Keratinocyte (primary cell): Measurements from ENCODE around the gene DLL3. TPM values are rescaled to one million over a fixed set of nuclear protein-coding genes. Genes with fewer than 3 reads are reported as not detected.
A peak's percentile ranks its signal among the peaks of the same experiment; 100 is the strongest.

Experiments
- DNase-seq: peaks from one replicate; pipeline ENCODE4 v3.0.0-alpha.2; 2011; ENCODE audit warnings: low read depth, missing footprints, low spot score
- FAIRE-seq: peaks from 2 replicates; lab custom pipeline; 2011; peaks lifted over from hg19 to GRCh38; lab: Jason Lieb, UNC
- H2AFZ ChIP-seq: 2 replicates; pipeline ENCODE4 v1.6.0; 2012; ENCODE audit warnings: low read length, control low read depth, inconsistent platforms; ENCODE audit not compliant: control insufficient read depth
- H3K27ac ChIP-seq: 2 replicates; pipeline ENCODE4 v1.5.1; 2011; ENCODE audit warnings: low read length; ENCODE audit not compliant: control insufficient read depth, insufficient read depth
- H3K27me3 ChIP-seq: 3 replicates; pipeline ENCODE4 v1.6.0; 2011; ENCODE audit warnings: low read length; ENCODE audit not compliant: control insufficient read depth, insufficient read depth; ENCODE audit errors: extremely low read depth
- H3K36me3 ChIP-seq, 2 experiments: 2 replicates in 1 of 2; 3 replicates in 1 of 2; pipeline ENCODE4 v1.5.1; 2011; ENCODE audit warnings: low read length in 2 of 2, mild to moderate bottlenecking in 1 of 2; ENCODE audit not compliant: control insufficient read depth in 2 of 2, insufficient read depth in 2 of 2; ENCODE audit errors: extremely low read depth in 1 of 2
- H3K4me1 ChIP-seq: 3 replicates; pipeline ENCODE4 v1.5.1; 2011; ENCODE audit warnings: low read length; ENCODE audit not compliant: control insufficient read depth, insufficient read depth; ENCODE audit errors: extremely low read depth
- H3K4me2 ChIP-seq: 3 replicates; pipeline ENCODE4 v1.6.0; 2011; ENCODE audit warnings: low read depth, low read length; ENCODE audit not compliant: control insufficient read depth, insufficient read depth; ENCODE audit errors: extremely low read depth
- H3K4me3 ChIP-seq, 3 experiments: fragments of 200-600 bp in 1 of 3; sonication (generic) in 1 of 3; 2 replicates in 2 of 3; 3 replicates in 1 of 3; pipeline ENCODE4 v1.5.1; 2011 to 2016; ENCODE audit warnings: low read length in 3 of 3, mild to moderate bottlenecking in 3 of 3, control low read depth in 2 of 3, inconsistent platforms in 1 of 3, low read depth in 1 of 3, mixed read lengths in 1 of 3, mixed run types in 1 of 3, moderate library complexity in 1 of 3; ENCODE audit not compliant: control insufficient read depth in 2 of 3, insufficient read depth in 2 of 3; ENCODE audit errors: extremely low read depth in 1 of 3
- H3K79me2 ChIP-seq: 2 replicates; pipeline ENCODE4 v1.6.0; 2012; ENCODE audit warnings: low read length; ENCODE audit not compliant: control insufficient read depth, insufficient read depth
- H3K9ac ChIP-seq: 3 replicates; pipeline ENCODE4 v1.6.0; 2011; ENCODE audit warnings: low read length; ENCODE audit not compliant: control insufficient read depth, insufficient read depth; ENCODE audit errors: extremely low read depth
- H3K9me1 ChIP-seq: 3 replicates; pipeline ENCODE4 v1.6.0; 2011; ENCODE audit warnings: low read length; ENCODE audit not compliant: control insufficient read depth, insufficient read depth; ENCODE audit errors: extremely low read depth
- H3K9me3 ChIP-seq: 2 replicates; pipeline ENCODE4 v1.5.1; 2012; ENCODE audit warnings: low read depth, low read length; ENCODE audit not compliant: control insufficient read depth
- H4K20me1 ChIP-seq: 3 replicates; pipeline ENCODE4 v1.6.0; 2011; ENCODE audit warnings: low read length; ENCODE audit not compliant: control insufficient read depth, insufficient read depth; ENCODE audit errors: extremely low read depth
- EZH2 ChIP-seq: IDR thresholded peaks from one replicate; pipeline ENCODE4 v1.6.1; 2012; ENCODE audit warnings: inconsistent platforms, mild to moderate bottlenecking, low read length, moderate library complexity
- dilution Hi-C: fragments of 300-500 bp; cut with MboI; formaldehyde crosslinking; loops from one replicate; pipeline ENCODE4 v1.7.0; 2020; ENCODE audit warnings: low sequenced_read_pairs; ENCODE audit not compliant: extremely low pct_ligation_motif_present
- polyA plus RNA-seq, 5 experiments: library from polyadenylated mRNA; depleted of rRNA in 3 of 5; stranded (reverse) in 3 of 5; stranded (forward) in 1 of 5; unstranded in 1 of 5; fragments of >200 nt; gene quantifications; 1 replicate in 1 of 5; 2 replicates in 3 of 5; 3 replicates in 1 of 5; pipeline versions ENCODE4 v1.2.1 to v1.2.3, GENCODE V29; 2011 to 2012; ENCODE audit warnings: missing spikeins in 2 of 5, low read depth in 1 of 5, low replicate concordance in 1 of 5
- TF ChIP-seq, protein P1 (sequence below), 3 experiments: IDR thresholded peaks in 1 of 3; conservative IDR thresholded peaks in 1 of 3; optimal IDR thresholded peaks in 1 of 3; 2 replicates in 2 of 3; 3 replicates in 1 of 3; pipeline versions ENCODE3 to v1.5.1; 2011; ENCODE audit warnings: low read length in 3 of 3, mild to moderate bottlenecking in 3 of 3, moderate library complexity in 2 of 3, control low read depth in 1 of 3, inconsistent platforms in 1 of 3; ENCODE audit not compliant: insufficient read depth in 2 of 3; ENCODE audit errors: extremely low read depth in 1 of 3

Gene DLL3
- polyA plus RNA-seq, 1 donor (not counting 4 experiments of a cell fraction or from before 2014, with no cell fraction given): 0.89 TPM

DNA sequence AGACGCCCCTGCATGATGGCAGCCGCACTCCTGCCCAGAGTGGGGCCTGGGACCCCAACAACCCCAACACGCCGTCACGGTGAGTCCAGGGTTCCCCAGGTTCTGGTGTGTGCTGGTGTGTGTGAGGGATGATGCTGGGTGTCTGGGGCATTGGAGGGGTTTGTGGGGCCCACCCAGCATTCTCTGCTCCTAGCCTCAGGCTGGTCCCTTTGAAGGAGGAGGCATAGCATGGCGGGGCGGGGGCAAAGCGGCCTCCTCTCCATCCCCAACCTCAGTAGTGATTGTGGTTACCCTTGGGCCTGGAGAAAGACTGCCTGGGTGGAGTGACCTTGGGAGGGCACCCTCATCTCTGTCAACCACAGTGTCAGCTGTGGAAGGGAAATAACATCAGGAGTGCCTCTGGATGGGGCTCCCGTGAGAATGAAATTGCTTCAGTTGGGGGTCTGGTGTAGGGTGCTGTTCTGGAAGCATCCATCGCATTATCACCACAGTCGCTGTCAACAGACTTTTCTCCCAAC lies 25.2 kb upstream of the DLL3 start:
- H3K79me2 ChIP-seq: no peaks in the 10 kb centered on the region
- H4K20me1 ChIP-seq: no peaks in the 10 kb centered on the region
- no peak overlapping the region for H3K27ac ChIP-seq
- H3K4me1 ChIP-seq: no peaks in the 10 kb centered on the region
- H3K9ac ChIP-seq: no peak overlapping the region
- no peaks in the 10 kb centered on the region for H3K9me1 ChIP-seq
- no peak for DNase-seq
- TF ChIP-seq, protein P1, sequence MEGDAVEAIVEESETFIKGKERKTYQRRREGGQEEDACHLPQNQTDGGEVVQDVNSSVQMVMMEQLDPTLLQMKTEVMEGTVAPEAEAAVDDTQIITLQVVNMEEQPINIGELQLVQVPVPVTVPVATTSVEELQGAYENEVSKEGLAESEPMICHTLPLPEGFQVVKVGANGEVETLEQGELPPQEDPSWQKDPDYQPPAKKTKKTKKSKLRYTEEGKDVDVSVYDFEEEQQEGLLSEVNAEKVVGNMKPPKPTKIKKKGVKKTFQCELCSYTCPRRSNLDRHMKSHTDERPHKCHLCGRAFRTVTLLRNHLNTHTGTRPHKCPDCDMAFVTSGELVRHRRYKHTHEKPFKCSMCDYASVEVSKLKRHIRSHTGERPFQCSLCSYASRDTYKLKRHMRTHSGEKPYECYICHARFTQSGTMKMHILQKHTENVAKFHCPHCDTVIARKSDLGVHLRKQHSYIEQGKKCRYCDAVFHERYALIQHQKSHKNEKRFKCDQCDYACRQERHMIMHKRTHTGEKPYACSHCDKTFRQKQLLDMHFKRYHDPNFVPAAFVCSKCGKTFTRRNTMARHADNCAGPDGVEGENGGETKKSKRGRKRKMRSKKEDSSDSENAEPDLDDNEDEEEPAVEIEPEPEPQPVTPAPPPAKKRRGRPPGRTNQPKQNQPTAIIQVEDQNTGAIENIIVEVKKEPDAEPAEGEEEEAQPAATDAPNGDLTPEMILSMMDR (optimal IDR thresholded peaks at IDR 0.05 in 1 of 3, IDR thresholded peaks at IDR 0.05 in 1 of 3, conservative IDR thresholded peaks at IDR 0.05 in 1 of 3; ENCODE audit: extremely low read depth in 1 of 3, insufficient read depth in 2 of 3, low read length in 3 of 3): no peak
- no peak for TF ChIP-seq EZH2
- H3K36me3 ChIP-seq: peaks cover 53 to 71% of the 10 kb centered on the region in 2 experiments
- no peak for FAIRE-seq
- no peak overlapping the region for H3K4me2 ChIP-seq
- H3K4me3 ChIP-seq: no peak overlapping the region
- dilution Hi-C loops: no loop called here
- H2AFZ ChIP-seq: no peak overlapping the region
- no peaks in the 10 kb centered on the region for H3K9me3 ChIP-seq
- no peaks in the 10 kb centered on the region for H3K27me3 ChIP-seq

DNA sequence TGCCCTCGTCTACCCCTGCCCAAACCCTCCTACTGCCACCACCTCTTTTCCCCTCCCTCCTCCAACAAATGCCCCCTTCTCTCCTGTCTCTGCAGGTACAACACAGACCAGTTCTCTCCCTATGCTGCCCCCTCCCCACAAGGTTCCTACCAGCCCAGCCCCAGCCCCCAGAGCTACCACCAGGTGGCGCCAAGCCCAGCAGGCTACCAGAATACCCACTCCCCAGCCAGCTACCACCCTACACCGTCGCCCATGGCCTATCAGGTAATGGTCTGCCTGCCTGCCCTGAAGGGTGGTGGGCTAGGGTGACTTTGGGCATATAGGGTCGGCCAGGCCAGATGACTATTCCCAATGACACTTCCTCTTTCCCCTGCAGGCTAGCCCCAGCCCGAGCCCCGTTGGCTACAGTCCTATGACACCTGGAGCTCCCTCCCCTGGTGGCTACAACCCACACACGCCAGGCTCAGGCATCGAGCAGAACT lies 24.6 kb upstream of the DLL3 start:
- no peak overlapping the region for H3K27ac ChIP-seq
- H3K36me3 ChIP-seq: peaks cover 47 to 65% of the 10 kb centered on the region in 2 experiments
- TF ChIP-seq, protein P1 (optimal IDR thresholded peaks at IDR 0.05 in 1 of 3, IDR thresholded peaks at IDR 0.05 in 1 of 3, conservative IDR thresholded peaks at IDR 0.05 in 1 of 3; ENCODE audit: extremely low read depth in 1 of 3, insufficient read depth in 2 of 3, low read length in 3 of 3): peak; percentile 57 to 88 (median 86)
- no peak for TF ChIP-seq EZH2
- no peaks in the 10 kb centered on the region for H3K27me3 ChIP-seq
- FAIRE-seq (no peak), DNase-seq (no peak)
- H3K79me2 ChIP-seq: no peaks in the 10 kb centered on the region
- no peaks in the 10 kb centered on the region for H3K9me1 ChIP-seq
- no peaks in the 10 kb centered on the region for H3K4me1 ChIP-seq
- H3K9ac ChIP-seq: no peak overlapping the region
- no peaks in the 10 kb centered on the region for H4K20me1 ChIP-seq
- dilution Hi-C loops: no loop called here
- no peak overlapping the region for H3K4me2 ChIP-seq
- no peak overlapping the region for H3K4me3 ChIP-seq
- H2AFZ ChIP-seq: no peak overlapping the region
- H3K9me3 ChIP-seq: no peaks in the 10 kb centered on the region
